K562 (cell line): ENCODE data around the gene MPPED1. TPM values are rescaled to one million over a fixed set of nuclear protein-coding genes. Genes with fewer than 3 reads are reported as not detected.

ENCODE experiments used
- ATAC-seq: fragments of 200-7000 bp; cut with Tn5 transposase; 3 replicates; pipeline ENCODE4 v1.9.1; 2020; ENCODE audit warnings: moderate library complexity
- BruUV-seq: library from RNA; stranded (reverse); fragments of 400-500 nt; replicated peaks from 2 replicates; lab custom pipeline; 2021; lab: Mats Ljungman, UMichigan
- CTCF ChIA-PET: fragments of 300-600 bp; formaldehyde crosslinking; extraction: SDS; loops from one replicate; lab custom pipeline; 2021; ENCODE audit warnings: low intra/inter-chr PET ratio; lab: Yijun Ruan, JAX
- POLR2A ChIA-PET: fragments of 300-600, 350-650 bp; sonication (Branson Sonifier 250); formaldehyde crosslinking; extraction: SDS; loops from one replicate; lab custom pipeline; 2021; ENCODE audit warnings: antibody characterized with exemption, inconsistent platforms; lab: Yijun Ruan, JAX
- DNase-seq, 4 experiments: peaks; one replicate each; pipeline versions ENCODE4 v3.0.0 to v3.0.0-alpha.2; 2011 to 2018; ENCODE audit warnings: low spot score in 3 of 4, mixed read lengths in 3 of 4; ENCODE audit errors: extremely low read depth in 1 of 4
- FAIRE-seq: peaks from 2 replicates; lab custom pipeline; 2011; peaks lifted over from hg19 to GRCh38; lab: Jason Lieb, UNC
- H2AFZ ChIP-seq: 2 replicates; pipeline ENCODE4 v1.6.0; 2011; ENCODE audit warnings: low read depth, low read length, control low read depth, inconsistent platforms
- H3K27ac ChIP-seq: fragments of 200-600 bp; 3 replicates; pipeline ENCODE4 v1.8.0; 2011; ENCODE audit warnings: low read depth, mild to moderate bottlenecking, control low read depth, inconsistent platforms, low read length, moderate library complexity, mixed read lengths; ENCODE audit errors: extremely low read depth
- H3K27me3 ChIP-seq, 2 experiments: fragments of 300-600 bp in 1 of 2; 2 replicates in 1 of 2; 3 replicates in 1 of 2; pipeline versions ENCODE4 v1.6.0 to v1.8.0; 2011; ENCODE audit warnings: inconsistent platforms in 2 of 2, low read length in 2 of 2, mild to moderate bottlenecking in 1 of 2, mixed read lengths in 1 of 2, moderate library complexity in 1 of 2; ENCODE audit not compliant: control insufficient read depth in 2 of 2, insufficient read depth in 2 of 2
- H3K36me3 ChIP-seq: fragments of 300-600 bp; 3 replicates; pipeline ENCODE4 v1.8.0; 2011; ENCODE audit warnings: mild to moderate bottlenecking, low read length, inconsistent platforms; ENCODE audit not compliant: control insufficient read depth, insufficient read depth
- H3K4me1 ChIP-seq, 2 experiments: fragments of 200-600 bp in 1 of 2; replicated peaks in 1 of 2; 2 replicates in 1 of 2; 3 replicates in 1 of 2; pipeline versions ENCODE4 v1.5.1 to v1.8.0; 2011; ENCODE audit warnings: inconsistent platforms in 2 of 2, low read length in 2 of 2, mild to moderate bottlenecking in 1 of 2, mixed read lengths in 1 of 2, moderate library complexity in 1 of 2; ENCODE audit not compliant: control insufficient read depth in 2 of 2, insufficient read depth in 2 of 2
- H3K4me2 ChIP-seq: 2 replicates; pipeline ENCODE4 v1.6.1; 2011; ENCODE audit warnings: low read length, control low read depth, inconsistent platforms, mixed read lengths; ENCODE audit not compliant: insufficient read depth
- H3K4me3 ChIP-seq: fragments of 200-600 bp; sonication (generic), shearing (Covaris generic); 2 replicates; pipeline ENCODE4 v1.5.1; 2016; ENCODE audit warnings: control low read depth, inconsistent platforms
- H3K79me2 ChIP-seq: fragments of 200-600 bp; 3 replicates; pipeline ENCODE4 v1.8.0; 2011; ENCODE audit warnings: low read length, inconsistent platforms; ENCODE audit not compliant: control insufficient read depth, insufficient read depth
- H3K9ac ChIP-seq, 2 experiments: 2 replicates each; pipeline versions ENCODE4 v1.6.0 to v1.6.1; 2011; ENCODE audit warnings: low read depth in 2 of 2, low read length in 2 of 2, control low read depth in 1 of 2, inconsistent platforms in 1 of 2, mild to moderate bottlenecking in 1 of 2, mixed read lengths in 1 of 2; ENCODE audit not compliant: insufficient read depth in 1 of 2
- H3K9me1 ChIP-seq: one replicate; pipeline ENCODE4 v1.6.0; 2011; ENCODE audit warnings: inconsistent platforms, mild to moderate bottlenecking, low read length, moderate library complexity; ENCODE audit not compliant: control insufficient read depth, insufficient read depth
- H3K9me3 ChIP-seq: replicated peaks from 2 replicates; pipeline ENCODE4 v1.5.1; 2011; ENCODE audit warnings: low read depth, low read length, inconsistent platforms; ENCODE audit not compliant: control insufficient read depth, insufficient read depth
- H4K20me1 ChIP-seq: replicated peaks from 2 replicates; pipeline ENCODE4 v1.6.1; 2011; ENCODE audit warnings: low read length, inconsistent platforms, mixed read lengths; ENCODE audit not compliant: control insufficient read depth, insufficient read depth
- CEBPB ChIP-seq: fragments of 450-650 bp; IDR thresholded peaks from 2 replicates; pipeline ENCODE4 v1.6.1; 2016; ENCODE audit warnings: missing genetic modification characterization, missing compliant biosample characterization
- DACH1 ChIP-seq: fragments of 450-650 bp; IDR thresholded peaks from 2 replicates; pipeline ENCODE4 v1.6.1; 2018; ENCODE audit not compliant: partially characterized antibody
- FOXA3 ChIP-seq, 2 experiments: fragments of 450-650 bp in 1 of 2; sonication (generic) in 1 of 2; formaldehyde crosslinking; IDR thresholded peaks in 1 of 2; conservative IDR thresholded peaks in 1 of 2; 2 replicates each; pipeline versions ENCODE4 v1.4.0 to v1.8.0; 2020 to 2022; ENCODE audit warnings: mild to moderate bottlenecking in 2 of 2, missing genetic modification reagents in 1 of 2
- GATA2 ChIP-seq: sonication (generic); formaldehyde crosslinking; IDR thresholded peaks from 2 replicates; pipeline ENCODE4 v1.4.0; 2020; ENCODE audit warnings: mild to moderate bottlenecking, missing genetic modification reagents
- GATAD2B ChIP-seq: fragments of 450-650 bp; IDR thresholded peaks from 2 replicates; pipeline ENCODE4 v1.6.1; 2017; ENCODE audit warnings: mild to moderate bottlenecking, borderline replicate concordance
- ILK ChIP-seq: fragments of 450-650 bp; IDR thresholded peaks from 2 replicates; pipeline ENCODE4 v1.6.1; 2016; ENCODE audit warnings: missing genetic modification characterization, low read depth, mild to moderate bottlenecking, missing compliant biosample characterization, moderate library complexity, borderline replicate concordance
- KLF1 ChIP-seq: fragments of 450-650 bp; IDR thresholded peaks from 2 replicates; pipeline ENCODE4 v1.6.1; 2016; ENCODE audit warnings: missing genetic modification characterization, missing compliant biosample characterization
- NFIX ChIP-seq: fragments of 250-450 bp; sonication (Bioruptor Pico); IDR thresholded peaks from 2 replicates; pipeline ENCODE4 v1.4.0; 2020; ENCODE audit warnings: low read depth, mild to moderate bottlenecking, moderate library complexity
- PCBP1 ChIP-seq: fragments of 200-400 bp; formaldehyde crosslinking; IDR thresholded peaks from 2 replicates; pipeline ENCODE4 v1.6.1; 2018; ENCODE audit warnings: mild to moderate bottlenecking, low read depth, low read length; ENCODE audit not compliant: poor library complexity, severe bottlenecking
- SUPT5H ChIP-seq: fragments of 450-650 bp; IDR thresholded peaks from 2 replicates; pipeline ENCODE4 v1.6.1; 2016
- ZNF239 ChIP-seq: fragments of 250-450 bp; sonication (Bioruptor Pico); IDR thresholded peaks from 2 replicates; pipeline ENCODE4 v1.4.0; 2020; ENCODE audit warnings: mild to moderate bottlenecking
- ZNF324 ChIP-seq: fragments of 250-450 bp; sonication (Bioruptor Pico); IDR thresholded peaks from 2 replicates; pipeline ENCODE4 v1.4.0; 2020; ENCODE audit warnings: mild to moderate bottlenecking
- ZNF347 ChIP-seq: fragments of 450-650 bp; formaldehyde crosslinking; IDR thresholded peaks from 2 replicates; pipeline ENCODE4 v1.4.0; 2020; ENCODE audit warnings: low read depth, mild to moderate bottlenecking, moderate library complexity
- WGBS: fragments of 100-300 bp; shearing (Covaris generic); methylation state at CpG from one replicate; pipeline ENCODE4 v1.1.6; 2016; ENCODE audit warnings: low coverage, mixed read lengths; ENCODE audit not compliant: insufficient coverage; ENCODE audit errors: missing lambda C conversion rate; 5-methylcytosine and 5-hydroxymethylcytosine counted together
- in situ Hi-C: fragments of 300-500 bp; cut with MboI; formaldehyde crosslinking; loops from 4 replicates; pipeline ENCODE4 v1.15.0; 2018; ENCODE audit warnings: inconsistent platforms, mixed read lengths
- intact Hi-C: fragments of 100-400 bp; cut with micrococcal nuclease; formaldehyde crosslinking; loops from 2 replicates; pipeline ENCODE4 v1.14.2; 2022
- polyA plus RNA-seq, 8 experiments: library from polyadenylated mRNA; depleted of rRNA in 4 of 8; stranded (reverse) in 5 of 8; unstranded in 3 of 8; fragments of >200 nt; fragmentation: Nextera tagmentation in 2 of 8; fragmentation: Illumina TruSeq in 1 of 8; extraction: Ambion mirVana in 2 of 8; extraction: Trizol in 1 of 8; gene quantifications; 2 replicates each; pipeline versions ENCODE4 v1.2.1 to v1.2.3, GENCODE V29; 2011 to 2014; ENCODE audit warnings: inconsistent platforms in 1 of 8, missing spikeins in 1 of 8
- total RNA-seq, 7 experiments: library from RNA; depleted of rRNA in 6 of 7; stranded (reverse); fragments of >200 nt in 6 of 7; fragmentation: Illumina TruSeq in 2 of 7; extraction: Trizol in 2 of 7; gene quantifications; 2 replicates each; pipeline versions ENCODE4 v1.2.1 to v1.2.3, GENCODE V29; 2011 to 2021; ENCODE audit warnings: low replicate concordance in 1 of 7
- TF ChIP-seq, protein P1 (sequence below), 2 experiments: fragments of 450-650 bp in 1 of 2; sonication (generic) in 1 of 2; formaldehyde crosslinking; conservative IDR thresholded peaks; 2 replicates each; pipeline versions ENCODE4 v1.4.0 to v1.8.1; 2020 to 2022; ENCODE audit warnings: mild to moderate bottlenecking in 1 of 2, missing genetic modification reagents in 1 of 2
- TF ChIP-seq, protein P2 (sequence below): fragments of 250-450 bp; sonication (Bioruptor Pico); IDR thresholded peaks from 2 replicates; pipeline ENCODE4 v1.9.0; 2021; ENCODE audit warnings: mild to moderate bottlenecking, inconsistent platforms

The MPPED1 gene
- total and polyA plus RNA-seq, 9 of the 15 experiments (the other 6 are each of a cell fraction or from before 2014, with no cell fraction given) = not detected

DNA sequence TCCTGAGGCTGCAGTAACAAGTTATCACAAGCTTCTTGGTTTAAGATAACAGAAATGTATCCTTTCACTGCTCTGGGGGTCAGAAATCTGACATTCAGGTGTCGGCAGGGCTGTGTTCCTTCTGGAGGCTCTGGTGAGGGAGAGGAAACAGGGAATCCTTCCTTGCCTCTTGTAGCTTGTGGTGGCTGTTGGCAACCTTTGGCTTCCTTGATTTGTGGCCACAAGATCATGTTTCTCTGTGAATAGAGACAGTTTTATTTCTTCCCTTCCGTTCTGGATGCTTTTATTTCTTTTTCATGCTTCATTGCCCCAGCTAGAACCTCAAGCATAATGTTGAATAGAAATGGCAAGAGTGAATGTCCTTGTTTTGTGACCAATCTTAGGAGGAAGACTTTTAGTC lies 44.0 kb downstream of the MPPED1 start:
- no peaks in the 10 kb centered on the region for H3K4me1 ChIP-seq
- no peak overlapping the region for H3K27ac ChIP-seq
- ATAC-seq (no peak), DNase-seq (no peak), FAIRE-seq (no peak)
- BruUV-seq = no TSS peak
- ChIA-PET CTCF (no interaction called here), POLR2A (interaction anchor here (0.9 kb wide), 1 partner anchor 9 kb away, joined by 4 read pairs; no protein-coding TSS in a partner anchor)
- TF ChIP-seq PCBP1 = no peak
- TF ChIP-seq ZNF239 (CRISPR knock-in tag) = no peak
- in situ Hi-C loops = no loop called here
- no peaks in the 10 kb centered on the region for H4K20me1 ChIP-seq
- H3K36me3 ChIP-seq = no peaks in the 10 kb centered on the region
- no peak overlapping the region for H3K4me3 ChIP-seq
- no peaks in the 10 kb centered on the region for H3K9me1 ChIP-seq
- WGBS = 0% methylated on average over 2 of the region's 2 CpGs
- intact Hi-C loops = no loop called here
- no peaks in the 10 kb centered on the region; a peak in 1 of 5 replicates for H3K27me3 ChIP-seq
- H3K79me2 ChIP-seq = no peaks in the 10 kb centered on the region
- H2AFZ ChIP-seq = no peak overlapping the region
- H3K9ac ChIP-seq = no peak overlapping the region
- H3K9me3 ChIP-seq = no peaks in the 10 kb centered on the region
- no peak overlapping the region for H3K4me2 ChIP-seq

DNA sequence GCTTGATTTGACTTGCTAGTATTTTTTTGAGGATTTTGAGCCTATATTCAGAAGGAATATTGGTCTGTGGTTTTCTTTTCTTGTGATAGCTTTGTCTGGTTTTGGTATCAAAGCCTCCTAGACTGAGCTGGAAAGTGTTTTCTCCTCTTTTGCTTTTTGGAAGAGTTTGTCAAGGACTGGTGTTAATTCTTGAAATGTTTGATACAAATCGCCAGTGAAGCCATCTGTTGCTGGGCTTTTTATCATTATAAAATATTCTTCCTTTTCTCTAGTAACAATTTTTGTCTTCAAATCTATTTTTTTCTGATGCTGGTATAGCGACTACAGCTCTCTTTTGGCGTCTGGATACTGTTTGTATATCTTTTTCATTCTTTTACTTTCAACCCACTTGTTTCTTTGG lies 45.2 kb downstream of the MPPED1 start:
- POLR2A ChIA-PET = interaction anchor here (0.6 kb wide), 1 partner anchor 18 kb away, joined by 4 read pairs; no protein-coding TSS in a partner anchor
- H2AFZ ChIP-seq = no peak overlapping the region
- no peak for ATAC-seq
- in situ Hi-C loops (no loop called here), intact Hi-C loops (no loop called here)
- H3K79me2 ChIP-seq = no peaks in the 10 kb centered on the region
- no peaks in the 10 kb centered on the region for H3K4me1 ChIP-seq
- DNase-seq = no peak
- H3K27ac ChIP-seq = no peak overlapping the region
- no peaks in the 10 kb centered on the region for H3K9me1 ChIP-seq
- H3K9me3 ChIP-seq = no peaks in the 10 kb centered on the region
- no peak for FAIRE-seq
- CTCF ChIA-PET = no interaction called here
- no peak overlapping the region for H3K4me3 ChIP-seq
- H3K36me3 ChIP-seq = no peaks in the 10 kb centered on the region
- H3K9ac ChIP-seq = no peak overlapping the region
- 5% methylated on average over 3 of the region's 3 CpGs for WGBS
- no peak overlapping the region for H3K4me2 ChIP-seq
- no peaks in the 10 kb centered on the region for H4K20me1 ChIP-seq
- BruUV-seq = no TSS peak
- H3K27me3 ChIP-seq = no peaks in the 10 kb centered on the region
- TF ChIP-seq SUPT5H (no peak), ZNF324 (CRISPR knock-in tag) (no peak), GATA2 (no peak), ZNF347 (CRISPR knock-in tag) (no peak), CEBPB (no peak), ILK (tag) (no peak), GATAD2B (no peak), KLF1 (tag) (no peak), FOXA3 (CRISPR knock-in tag; conservative IDR thresholded peaks at IDR 0.05 in 1 of 2, IDR thresholded peaks at IDR 0.05 in 1 of 2) (no peak), NFIX (CRISPR knock-in tag) (no peak), DACH1 (no peak)
- TF ChIP-seq, protein P1, sequence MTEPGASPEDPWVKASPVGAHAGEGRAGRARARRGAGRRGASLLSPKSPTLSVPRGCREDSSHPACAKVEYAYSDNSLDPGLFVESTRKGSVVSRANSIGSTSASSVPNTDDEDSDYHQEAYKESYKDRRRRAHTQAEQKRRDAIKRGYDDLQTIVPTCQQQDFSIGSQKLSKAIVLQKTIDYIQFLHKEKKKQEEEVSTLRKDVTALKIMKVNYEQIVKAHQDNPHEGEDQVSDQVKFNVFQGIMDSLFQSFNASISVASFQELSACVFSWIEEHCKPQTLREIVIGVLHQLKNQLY (CRISPR knock-in tag; conservative IDR thresholded peaks at IDR 0.05) = no peak
- TF ChIP-seq, protein P2, sequence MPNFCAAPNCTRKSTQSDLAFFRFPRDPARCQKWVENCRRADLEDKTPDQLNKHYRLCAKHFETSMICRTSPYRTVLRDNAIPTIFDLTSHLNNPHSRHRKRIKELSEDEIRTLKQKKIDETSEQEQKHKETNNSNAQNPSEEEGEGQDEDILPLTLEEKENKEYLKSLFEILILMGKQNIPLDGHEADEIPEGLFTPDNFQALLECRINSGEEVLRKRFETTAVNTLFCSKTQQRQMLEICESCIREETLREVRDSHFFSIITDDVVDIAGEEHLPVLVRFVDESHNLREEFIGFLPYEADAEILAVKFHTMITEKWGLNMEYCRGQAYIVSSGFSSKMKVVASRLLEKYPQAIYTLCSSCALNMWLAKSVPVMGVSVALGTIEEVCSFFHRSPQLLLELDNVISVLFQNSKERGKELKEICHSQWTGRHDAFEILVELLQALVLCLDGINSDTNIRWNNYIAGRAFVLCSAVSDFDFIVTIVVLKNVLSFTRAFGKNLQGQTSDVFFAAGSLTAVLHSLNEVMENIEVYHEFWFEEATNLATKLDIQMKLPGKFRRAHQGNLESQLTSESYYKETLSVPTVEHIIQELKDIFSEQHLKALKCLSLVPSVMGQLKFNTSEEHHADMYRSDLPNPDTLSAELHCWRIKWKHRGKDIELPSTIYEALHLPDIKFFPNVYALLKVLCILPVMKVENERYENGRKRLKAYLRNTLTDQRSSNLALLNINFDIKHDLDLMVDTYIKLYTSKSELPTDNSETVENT (CRISPR knock-in tag) = no peak
